ENCODE measurements around the gene TULP4.

GRCh38 chr6:158328952-158329351 lies 16.7 kb downstream of the TULP4 start:
- TF ChIP-seq EGR1 (IDR thresholded peaks at IDR 0.05) (no peak), EP300 (IDR thresholded peaks at IDR 0.05; ENCODE audit: borderline replicate concordance) (no peak), FOXM1 (IDR thresholded peaks at IDR 0.05; ENCODE audit: borderline replicate concordance, low read depth) (no peak), TAF1 (IDR thresholded peaks at IDR 0.05; ENCODE audit: low read depth) (no peak), CEBPB (IDR thresholded peaks at IDR 0.05) (no peak), RAD21 (IDR thresholded peaks at IDR 0.05; ENCODE audit: low read depth) (no peak), YY1 (IDR thresholded peaks at IDR 0.05; ENCODE audit: low read depth) (no peak), REST (IDR thresholded peaks at IDR 0.05; ENCODE audit: low read depth) (no peak), USF1 (IDR thresholded peaks at IDR 0.05) (no peak), NFIC (IDR thresholded peaks at IDR 0.05) (no peak), ZBTB7A (IDR thresholded peaks at IDR 0.05; ENCODE audit: low read depth) (no peak)
